Ishikawa (cell line): ENCODE results near the gene ZCCHC24.

ENCODE experiments used
- CEBPB ChIP-seq: IDR thresholded peaks from 2 replicates; pipeline ENCODE4 v1.6.1; 2012
- CREB1 ChIP-seq: IDR thresholded peaks from 2 replicates; pipeline ENCODE4 v1.6.1; 2012; ENCODE audit warnings: low read depth
- EGR1 ChIP-seq: IDR thresholded peaks from 2 replicates; pipeline ENCODE4 v1.6.1; 2012
- EP300 ChIP-seq: IDR thresholded peaks from 2 replicates; pipeline ENCODE4 v1.6.1; 2012; ENCODE audit warnings: borderline replicate concordance
- FOXM1 ChIP-seq: IDR thresholded peaks from 2 replicates; pipeline ENCODE4 v1.6.1; 2012; ENCODE audit warnings: low read depth, borderline replicate concordance
- MAX ChIP-seq: IDR thresholded peaks from 2 replicates; pipeline ENCODE4 v1.6.1; 2012
- NFIC ChIP-seq: IDR thresholded peaks from 2 replicates; pipeline ENCODE4 v1.6.1; 2012
- RAD21 ChIP-seq: IDR thresholded peaks from 2 replicates; pipeline ENCODE4 v1.6.1; 2012; ENCODE audit warnings: low read depth
- REST ChIP-seq: IDR thresholded peaks from 2 replicates; pipeline ENCODE4 v1.6.1; 2012; ENCODE audit warnings: low read depth, mild to moderate bottlenecking
- TAF1 ChIP-seq: IDR thresholded peaks from 2 replicates; pipeline ENCODE4 v1.6.1; 2012; ENCODE audit warnings: low read depth, mild to moderate bottlenecking
- TCF12 ChIP-seq: IDR thresholded peaks from 2 replicates; pipeline ENCODE4 v1.6.1; 2012; ENCODE audit warnings: low read depth
- TEAD4 ChIP-seq: IDR thresholded peaks from 2 replicates; pipeline ENCODE4 v1.6.1; 2012
- USF1 ChIP-seq: IDR thresholded peaks from 2 replicates; pipeline ENCODE4 v1.6.1; 2012
- YY1 ChIP-seq: IDR thresholded peaks from 2 replicates; pipeline ENCODE4 v1.6.1; 2012; ENCODE audit warnings: low read depth
- ZBTB7A ChIP-seq: IDR thresholded peaks from 2 replicates; pipeline ENCODE4 v1.6.1; 2012; ENCODE audit warnings: low read depth

ZCCHC24 gene

GRCh38 chr10:79422178-79422892 is 23.1 kb downstream of the ZCCHC24 start:
- TF ChIP-seq FOXM1: no peak
- no peak for TF ChIP-seq NFIC
- TF ChIP-seq EP300: no peak
- TF ChIP-seq TCF12: 0 out of 2 replicates have a peak, but pooled peaks have one; percentile 12
- no peak for TF ChIP-seq YY1
- TF ChIP-seq REST: no peak
- no peak for TF ChIP-seq ZBTB7A

GRCh38 chr10:79420974-79421688 is 24.3 kb downstream of the ZCCHC24 start:
- no peak for TF ChIP-seq EP300
- TF ChIP-seq CEBPB: no peak
- TF ChIP-seq FOXM1: no peak
- no peak for TF ChIP-seq USF1

GRCh38 chr10:79418886-79419595 is 26.4 kb downstream of the ZCCHC24 start:
- TF ChIP-seq YY1 (no peak), ZBTB7A (no peak), FOXM1 (no peak), TCF12 (no peak), MAX (no peak), EP300 (no peak), TAF1 (no peak), REST (no peak), USF1 (no peak), CREB1 (no peak), EGR1 (no peak), TEAD4 (no peak), CEBPB (no peak), NFIC (no peak), RAD21 (no peak)

- TF ChIP-seq EGR1 (no peak), MAX (no peak), CREB1 (no peak), TCF12 (no peak), CEBPB (no peak)
Observed at GRCh38 chr10:79418274-79418673, 27.1 kb downstream of the ZCCHC24 start.

- TF ChIP-seq USF1 (no peak), TAF1 (no peak), REST (no peak), TCF12 (no peak), FOXM1 (no peak), NFIC (no peak), EP300 (no peak), ZBTB7A (no peak), TEAD4 (no peak)
Observed at GRCh38 chr10:79417731-79418130, 27.7 kb downstream of the ZCCHC24 start.
